ENCODE measurements around the gene BCDIN3D. TPM values are rescaled to one million over a fixed set of nuclear protein-coding genes. Genes with fewer than 3 reads are reported as not detected.
A peak's percentile ranks its signal among the peaks of the same experiment; 100 is the strongest.

BCDIN3D gene
- total and polyA plus RNA-seq, 3 experiments from 2014 or later = 6.4 to 7.6 (median 6.5) TPM

GRCh38 chr12:49887536-49888401 is 44.9 kb upstream of the BCDIN3D start:
- CTCF ChIA-PET = interaction anchor here (1.5 kb wide), 1 partner anchor 21 kb away, joined by 8 read pairs; no protein-coding TSS in a partner anchor

GRCh38 chr12:49887091-49887490 is 44.2 kb upstream of the BCDIN3D start:
- Histone ChIP-seq H3K4me1 (ENCODE audit: insufficient read depth, low read length) (no peaks in the 10 kb centered on the region), H3K36me3 (ENCODE audit: insufficient read depth, low read length) (no peaks in the 10 kb centered on the region), H3K9me3 (ENCODE audit: low read length) (no peaks in the 10 kb centered on the region), H3K27me3 (ENCODE audit: insufficient read depth, low read length, poor library complexity, severe bottlenecking) (no peaks in the 10 kb centered on the region), H3K4me3 (ENCODE audit: low read length) (no peak overlapping the region), H3K27ac (ENCODE audit: low read depth, low read length) (no peak overlapping the region)
- H3K4me1 Mint-ChIP-seq = no peaks in the 10 kb centered on the region
- no peak for DNase-seq
- H3K27ac Mint-ChIP-seq = no peak overlapping the region
- CTCF ChIA-PET = interaction anchor here (1.5 kb wide), 1 partner anchor 20 kb away, joined by 8 read pairs; no protein-coding TSS in a partner anchor
- H3K4me3 Mint-ChIP-seq = no peak overlapping the region
- H3K27me3 Mint-ChIP-seq = peaks cover 9 to 29% of the 10 kb centered on the region in 2 donors
- H3K9me3 Mint-ChIP-seq = no peaks in the 10 kb centered on the region
- H3K36me3 Mint-ChIP-seq = no peaks in the 10 kb centered on the region
- POLR2A ChIA-PET = no interaction called here

More at GRCh38 chr12:49887536-49888401, 44.9 kb upstream of the BCDIN3D start:
- Mint-ChIP-seq H3K36me3 (no peaks in the 10 kb centered on the region), H3K27me3 (peaks cover 9 to 32% of the 10 kb centered on the region in 2 donors), H3K4me1 (no peaks in the 10 kb centered on the region), H3K4me3 (no peak overlapping the region), H3K27ac (peak overlapping the region in 1 of 8 donors; percentile 26), H3K9me3 (no peaks in the 10 kb centered on the region)
- Histone ChIP-seq H3K4me1 (ENCODE audit: insufficient read depth, low read length) (no peaks in the 10 kb centered on the region), H3K36me3 (ENCODE audit: insufficient read depth, low read length) (no peaks in the 10 kb centered on the region), H3K27ac (ENCODE audit: low read depth, low read length) (no peak overlapping the region), H3K27me3 (ENCODE audit: insufficient read depth, low read length, poor library complexity, severe bottlenecking) (no peaks in the 10 kb centered on the region), H3K4me3 (ENCODE audit: low read length) (no peak overlapping the region), H3K9me3 (ENCODE audit: low read length) (no peaks in the 10 kb centered on the region)
- no peak for DNase-seq
- POLR2A ChIA-PET = no interaction called here

- Histone ChIP-seq H3K4me1 (ENCODE audit: insufficient read depth, low read length) (no peaks in the 10 kb centered on the region), H3K27ac (ENCODE audit: low read depth, low read length) (no peak overlapping the region), H3K36me3 (ENCODE audit: insufficient read depth, low read length) (no peaks in the 10 kb centered on the region), H3K9me3 (ENCODE audit: low read length) (no peaks in the 10 kb centered on the region), H3K27me3 (ENCODE audit: insufficient read depth, low read length, poor library complexity, severe bottlenecking) (no peaks in the 10 kb centered on the region), H3K4me3 (ENCODE audit: low read length) (no peak overlapping the region)
- H3K36me3 Mint-ChIP-seq = no peaks in the 10 kb centered on the region
- no peaks in the 10 kb centered on the region for H3K4me1 Mint-ChIP-seq
- H3K9me3 Mint-ChIP-seq = no peaks in the 10 kb centered on the region
- CTCF ChIA-PET = interaction anchor here (1.5 kb wide), 1 partner anchor 19 kb away, joined by 8 read pairs; no protein-coding TSS in a partner anchor
- H3K27ac Mint-ChIP-seq = no peak overlapping the region
- DNase-seq = no peak
- H3K4me3 Mint-ChIP-seq = no peak overlapping the region
- peaks cover 9 to 28% of the 10 kb centered on the region in 2 donors for H3K27me3 Mint-ChIP-seq
- POLR2A ChIA-PET = no interaction called here
These were observed 43.0 kb upstream of the BCDIN3D start for GRCh38 chr12:49885663-49886461.

- H3K36me3 ChIP-seq (ENCODE audit: insufficient read depth, low read length) = no peaks in the 10 kb centered on the region
- H3K36me3 Mint-ChIP-seq = no peaks in the 10 kb centered on the region
- H3K9me3 Mint-ChIP-seq = no peaks in the 10 kb centered on the region
- H3K27ac Mint-ChIP-seq = no peak overlapping the region
- H3K4me3 Mint-ChIP-seq = no peak overlapping the region
- H3K27me3 ChIP-seq (ENCODE audit: insufficient read depth, low read length, poor library complexity, severe bottlenecking) = no peaks in the 10 kb centered on the region
- peaks cover 6 to 24% of the 10 kb centered on the region in 2 donors for H3K27me3 Mint-ChIP-seq
- H3K27ac ChIP-seq (ENCODE audit: low read depth, low read length) = no peak overlapping the region
- ChIA-PET CTCF (no interaction called here), POLR2A (no interaction called here)
- H3K4me1 Mint-ChIP-seq = no peaks in the 10 kb centered on the region
- H3K4me3 ChIP-seq (ENCODE audit: low read length) = no peak overlapping the region
- H3K9me3 ChIP-seq (ENCODE audit: low read length) = no peaks in the 10 kb centered on the region
- no peak for DNase-seq
- no peaks in the 10 kb centered on the region for H3K4me1 ChIP-seq (ENCODE audit: insufficient read depth, low read length)
These were observed 42.2 kb upstream of the BCDIN3D start for GRCh38 chr12:49885118-49885517.

- POLR2A ChIA-PET = interaction anchor here (0.6 kb wide), 1 partner anchor 1069 kb away, joined by 3 read pairs; no protein-coding TSS in a partner anchor
These were observed 40.1 kb upstream of the BCDIN3D start for GRCh38 chr12:49882851-49883464.

GRCh38 chr12:49882248-49882850 is 39.4 kb upstream of the BCDIN3D start:
- Histone ChIP-seq H3K27ac (ENCODE audit: low read depth, low read length) (no peak overlapping the region), H3K9me3 (ENCODE audit: low read length) (no peaks in the 10 kb centered on the region), H3K4me1 (ENCODE audit: insufficient read depth, low read length) (no peaks in the 10 kb centered on the region), H3K4me3 (ENCODE audit: low read length) (no peak overlapping the region), H3K27me3 (ENCODE audit: insufficient read depth, low read length, poor library complexity, severe bottlenecking) (no peaks in the 10 kb centered on the region), H3K36me3 (ENCODE audit: insufficient read depth, low read length) (no peaks in the 10 kb centered on the region)
- Mint-ChIP-seq H3K4me1 (no peaks in the 10 kb centered on the region), H3K27me3 (peaks cover 6 to 19% of the 10 kb centered on the region in 2 donors), H3K4me3 (no peak overlapping the region), H3K9me3 (no peaks in the 10 kb centered on the region), H3K36me3 (no peaks in the 10 kb centered on the region), H3K27ac (no peak overlapping the region)
- ChIA-PET POLR2A (no interaction called here), CTCF (interaction anchor here (1.9 kb wide), 1 partner anchor 15 kb away, joined by 6 read pairs; no protein-coding TSS in a partner anchor)
- no peak for DNase-seq

More at GRCh38 chr12:49882851-49883464, 40.1 kb upstream of the BCDIN3D start:
- Mint-ChIP-seq H3K27ac (peak overlapping the region in 1 of 8 donors; percentile 29), H3K4me3 (no peak overlapping the region), H3K9me3 (no peaks in the 10 kb centered on the region), H3K4me1 (no peaks in the 10 kb centered on the region), H3K27me3 (peaks cover 6 to 23% of the 10 kb centered on the region in 2 donors), H3K36me3 (no peaks in the 10 kb centered on the region)
- H3K9me3 ChIP-seq (ENCODE audit: low read length) = no peaks in the 10 kb centered on the region
- no peaks in the 10 kb centered on the region for H3K4me1 ChIP-seq (ENCODE audit: insufficient read depth, low read length)
- DNase-seq = no peak
- H3K36me3 ChIP-seq (ENCODE audit: insufficient read depth, low read length) = no peaks in the 10 kb centered on the region
- no peak overlapping the region for H3K27ac ChIP-seq (ENCODE audit: low read depth, low read length)
- CTCF ChIA-PET = no interaction called here
- H3K4me3 ChIP-seq (ENCODE audit: low read length) = no peak overlapping the region
- H3K27me3 ChIP-seq (ENCODE audit: insufficient read depth, low read length, poor library complexity, severe bottlenecking) = no peaks in the 10 kb centered on the region

- Mint-ChIP-seq H3K9me3 (no peaks in the 10 kb centered on the region), H3K4me1 (no peaks in the 10 kb centered on the region), H3K4me3 (no peak overlapping the region), H3K27ac (no peak overlapping the region), H3K27me3 (peaks cover 1 to 12% of the 10 kb centered on the region in 2 donors), H3K36me3 (no peaks in the 10 kb centered on the region)
- ChIA-PET CTCF (interaction anchor here (1.9 kb wide), 1 partner anchor 15 kb away, joined by 6 read pairs; no protein-coding TSS in a partner anchor), POLR2A (no interaction called here)
- no peaks in the 10 kb centered on the region for H3K36me3 ChIP-seq (ENCODE audit: insufficient read depth, low read length)
- H3K9me3 ChIP-seq (ENCODE audit: low read length) = no peaks in the 10 kb centered on the region
- no peak overlapping the region for H3K27ac ChIP-seq (ENCODE audit: low read depth, low read length)
- H3K27me3 ChIP-seq (ENCODE audit: insufficient read depth, low read length, poor library complexity, severe bottlenecking) = no peaks in the 10 kb centered on the region
- DNase-seq = no peak
- H3K4me1 ChIP-seq (ENCODE audit: insufficient read depth, low read length) = no peaks in the 10 kb centered on the region
- H3K4me3 ChIP-seq (ENCODE audit: low read length) = no peak overlapping the region
These were observed 38.7 kb upstream of the BCDIN3D start for GRCh38 chr12:49881415-49882247.
